ENCODE data around the gene SELENOO.

Gene SELENOO

DNA sequence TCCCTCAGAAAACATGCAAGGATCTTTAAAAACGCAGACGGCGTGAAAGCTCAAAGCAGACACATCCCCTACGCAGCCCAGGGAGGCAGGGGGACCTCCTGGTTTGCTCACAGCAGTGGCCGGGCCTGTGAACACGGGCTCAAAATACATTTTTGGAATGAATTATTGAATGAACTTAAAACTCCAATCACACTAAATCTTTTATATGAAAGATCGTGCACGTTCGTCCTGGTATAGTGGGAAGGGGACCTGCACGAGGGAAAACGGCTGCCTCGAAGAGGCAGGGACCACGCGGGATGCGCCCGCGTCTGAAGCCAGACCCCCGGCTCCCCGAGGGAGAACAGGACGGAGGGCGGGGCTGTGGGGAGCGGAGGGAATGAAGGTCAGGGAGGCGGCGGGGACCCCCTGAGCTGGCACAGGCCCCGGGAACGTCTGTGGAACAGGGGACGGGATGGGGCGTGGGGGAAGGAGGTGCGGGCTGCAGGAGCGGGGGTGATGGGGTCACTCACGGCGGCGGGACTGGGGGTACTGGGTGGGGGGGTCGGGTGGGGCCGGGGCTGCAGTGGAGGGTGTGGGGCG is 31.5 kb upstream of the SELENOO start:
- peak overlapping the region; percentile 74 for H3K4me3 Mint-ChIP-seq
- peaks cover 25% of the 10 kb centered on the region for H3K4me1 Mint-ChIP-seq
- H3K27ac Mint-ChIP-seq, result peak overlapping the region; percentile 93
- ATAC-seq (no peak), DNase-seq (ENCODE audit: low spot score in 2 of 2) (no peak)
- no peaks in the 10 kb centered on the region for H3K9me3 Mint-ChIP-seq
- H3K36me3 Mint-ChIP-seq, result peaks cover 24% of the 10 kb centered on the region

DNA sequence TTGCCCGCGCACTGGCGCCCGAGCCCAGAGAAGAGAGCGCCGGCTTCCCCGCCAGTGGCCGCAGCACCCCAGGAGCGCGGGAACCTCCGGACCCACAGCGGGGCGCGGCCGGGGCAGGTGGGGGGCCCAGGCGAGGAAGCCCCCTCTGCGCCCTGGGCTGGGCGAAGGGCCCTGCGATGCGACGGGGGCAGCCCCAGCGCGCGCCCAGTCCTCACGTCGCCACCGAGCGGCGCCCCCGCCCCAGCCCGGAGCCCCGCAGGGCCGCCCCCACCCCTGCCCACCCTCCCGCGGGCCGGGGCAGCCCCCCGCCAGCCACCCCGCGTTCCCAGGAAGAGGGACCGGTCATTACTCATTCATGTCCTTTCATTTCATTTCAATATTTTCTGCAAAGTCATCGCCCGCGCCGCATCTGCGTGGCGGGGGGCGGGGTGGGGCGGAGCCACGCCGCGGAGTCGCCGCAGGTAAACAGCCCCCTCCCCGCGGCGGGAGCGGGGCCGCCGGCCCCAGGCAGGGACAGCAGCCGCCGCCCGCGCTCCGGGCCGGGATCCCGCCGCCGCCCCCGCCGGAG is 31.0 kb upstream of the SELENOO start:
- peak overlapping the region; percentile 93 for H3K27ac Mint-ChIP-seq
- no peak for DNase-seq (ENCODE audit: low spot score in 2 of 2)
- peaks cover 24% of the 10 kb centered on the region for H3K36me3 Mint-ChIP-seq
- no peaks in the 10 kb centered on the region for H3K9me3 Mint-ChIP-seq
- peak; percentile 79 for ATAC-seq
- peaks cover 25% of the 10 kb centered on the region for H3K4me1 Mint-ChIP-seq
- peak overlapping the region; percentile 74 for H3K4me3 Mint-ChIP-seq

DNA sequence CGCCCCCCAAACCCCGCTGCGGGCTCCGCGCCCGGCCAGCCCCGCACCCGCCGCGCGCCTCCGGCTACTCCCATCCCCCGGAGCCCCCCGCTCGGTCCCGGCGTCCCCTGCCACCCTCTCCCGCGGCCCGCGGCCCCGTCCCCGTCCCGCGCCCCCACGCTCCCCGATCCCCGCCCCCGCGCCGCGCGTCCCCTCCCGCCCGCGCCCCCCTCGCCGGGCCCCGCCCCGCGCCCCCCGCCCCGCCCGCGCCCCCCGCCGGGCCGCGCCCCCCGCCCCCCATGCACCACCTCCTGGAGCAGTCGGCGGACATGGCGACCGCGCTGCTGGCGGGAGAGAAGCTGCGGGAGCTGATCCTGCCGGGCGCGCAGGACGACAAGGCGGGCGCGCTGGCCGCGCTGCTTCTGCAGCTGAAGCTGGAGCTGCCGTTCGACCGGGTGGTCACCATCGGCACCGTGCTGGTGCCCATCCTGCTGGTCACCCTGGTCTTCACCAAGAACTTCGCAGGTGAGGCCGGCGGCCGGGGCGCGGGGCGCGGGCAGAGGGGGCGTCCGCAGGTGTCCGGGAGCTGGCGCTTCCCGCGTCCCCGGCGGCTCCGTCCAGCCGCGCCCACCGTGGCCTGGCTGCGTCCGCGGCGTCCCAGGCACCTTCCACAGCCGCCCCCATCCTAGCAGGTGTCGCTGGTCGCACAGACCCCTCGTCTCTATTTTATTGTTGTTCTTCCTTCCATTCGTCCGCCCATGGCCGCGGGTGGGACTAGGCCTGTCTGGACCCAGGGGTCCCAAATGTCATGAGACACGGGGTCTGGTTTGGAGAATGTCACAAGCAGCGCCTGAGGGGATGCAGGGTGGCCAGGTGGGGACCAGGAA is 30.1 kb upstream of the SELENOO start, which contains the start of gene PANX2:
Gene PANX2 (plus strand): TSS at position 279 of the 866 bp plus-strand sequence. CDS start 0 bp downstream, at position 279.
- DNase-seq (ENCODE audit: low spot score in 2 of 2) (no peak), ATAC-seq (peak; percentile 12)
- H3K27ac Mint-ChIP-seq, result peak within 1 kb of the TSS; percentile 93
- peaks cover 24% of the 10 kb centered on the region for H3K36me3 Mint-ChIP-seq
- peak within 1 kb of the TSS; percentile 74 for H3K4me3 Mint-ChIP-seq
- peaks cover 25% of the 10 kb centered on the region for H3K4me1 Mint-ChIP-seq
- H3K9me3 Mint-ChIP-seq, result no peaks in the 10 kb centered on the region

DNA sequence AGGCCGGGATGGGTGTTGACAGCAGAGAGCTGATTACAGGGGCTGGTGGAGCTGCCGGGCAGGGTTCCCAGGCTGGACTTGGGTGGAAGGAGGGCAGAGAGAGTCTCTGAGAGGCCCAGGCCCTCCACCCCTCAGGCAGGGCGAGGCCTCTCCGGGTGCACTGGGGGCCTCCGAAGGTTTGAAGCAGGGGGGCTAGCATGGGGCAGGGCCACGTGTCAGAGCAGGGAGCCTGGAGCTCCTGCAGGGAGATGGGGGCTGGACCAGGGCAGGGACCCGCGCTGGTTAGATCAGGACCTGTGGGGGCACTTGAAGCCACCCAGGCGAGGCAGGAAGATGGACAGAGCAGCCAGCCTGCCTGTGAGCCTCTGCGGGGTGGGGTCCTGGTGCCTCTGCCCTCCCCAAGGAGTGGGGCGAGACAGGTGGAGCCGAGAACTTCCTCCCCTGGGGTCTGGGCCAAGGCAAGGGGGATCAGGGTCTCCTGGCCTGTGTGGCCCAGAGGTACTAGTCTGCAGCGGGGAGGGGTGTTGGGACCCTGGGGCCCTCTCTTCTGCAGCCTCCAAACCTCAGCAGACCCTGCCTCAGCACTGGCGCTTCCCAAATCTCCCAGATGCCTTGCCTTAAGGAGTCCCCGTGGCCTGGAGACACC is 29.4 kb upstream of the SELENOO start:
- no peak for DNase-seq (ENCODE audit: low spot score in 2 of 2)
- peak overlapping the region; percentile 90 for H3K27ac Mint-ChIP-seq

DNA sequence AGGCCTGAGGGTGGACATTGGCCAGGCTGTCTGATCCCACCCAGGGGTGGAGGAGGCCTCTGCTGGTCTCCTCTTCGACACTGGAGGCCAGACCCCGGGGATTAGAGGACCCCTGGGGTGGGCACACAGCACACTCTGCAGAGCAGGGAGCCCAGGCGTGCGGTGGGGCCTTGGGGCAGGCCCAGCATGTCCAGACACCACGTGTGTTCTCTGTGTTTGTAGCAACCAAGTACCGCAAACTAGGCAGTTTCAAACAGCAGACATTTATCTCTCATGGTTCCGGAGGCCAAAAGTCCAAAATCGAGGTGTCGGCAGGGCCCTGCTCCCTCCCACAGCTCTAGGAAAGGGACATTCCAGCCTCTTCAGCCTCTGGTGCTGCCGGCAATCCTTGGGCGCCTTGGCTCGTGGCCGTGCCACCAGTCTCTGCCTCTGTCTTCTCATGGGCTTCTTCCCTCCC is 28.8 kb upstream of the SELENOO start:
- H3K4me3 Mint-ChIP-seq, result peak overlapping the region; percentile 74
- ATAC-seq (no peak), DNase-seq (ENCODE audit: low spot score in 2 of 2) (no peak)
- H3K27ac Mint-ChIP-seq, result peak overlapping the region; percentile 90
- peaks cover 26% of the 10 kb centered on the region for H3K36me3 Mint-ChIP-seq
- H3K9me3 Mint-ChIP-seq, result no peaks in the 10 kb centered on the region
- peaks cover 25% of the 10 kb centered on the region for H3K4me1 Mint-ChIP-seq

More for the DNA sequence above, 29.4 kb upstream of the SELENOO start:
- no peaks in the 10 kb centered on the region for H3K9me3 Mint-ChIP-seq
- H3K36me3 Mint-ChIP-seq, result peaks cover 24% of the 10 kb centered on the region
- no peak for ATAC-seq
- H3K4me3 Mint-ChIP-seq, result peak overlapping the region; percentile 74
- H3K4me1 Mint-ChIP-seq, result peaks cover 25% of the 10 kb centered on the region

DNA sequence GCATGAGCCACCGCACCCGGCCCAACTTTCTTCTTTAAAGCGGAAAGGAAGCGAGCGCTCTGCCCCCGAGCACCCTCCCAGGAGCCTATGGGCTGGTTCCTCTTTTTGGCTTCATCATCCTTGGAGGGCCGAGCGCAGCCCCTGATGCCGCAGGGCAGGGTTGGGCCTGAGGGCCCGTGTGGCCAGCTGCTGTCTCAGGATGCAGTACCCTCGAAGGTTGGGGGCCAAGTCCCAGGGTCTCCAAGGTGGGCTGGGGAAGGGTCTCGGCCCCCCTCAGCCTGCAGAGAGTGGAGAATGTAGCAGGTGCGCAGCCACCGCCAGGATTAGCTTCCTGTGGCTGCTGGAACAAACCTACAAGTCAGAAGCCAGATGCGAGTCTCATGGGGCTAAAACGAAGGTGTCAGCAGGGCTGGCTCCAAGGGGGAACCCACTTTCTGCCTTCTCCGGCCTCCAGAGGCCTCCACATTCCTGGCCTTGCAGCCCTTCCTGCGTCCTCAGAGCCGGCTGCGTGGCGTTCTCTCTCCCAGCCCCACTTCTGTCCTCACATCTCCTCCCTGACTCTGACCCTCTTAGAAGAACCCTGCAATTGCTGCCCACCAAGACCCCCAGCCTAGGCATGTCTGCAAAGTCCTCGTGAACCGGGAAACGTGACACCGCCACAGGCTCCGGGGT is 27.4 kb upstream of the SELENOO start:
- Mint-ChIP-seq H3K4me3 (no peak overlapping the region), H3K9me3 (no peaks in the 10 kb centered on the region), H3K27ac (no peak overlapping the region), H3K4me1 (peaks cover 22% of the 10 kb centered on the region), H3K36me3 (peaks cover 26% of the 10 kb centered on the region)
- DNase-seq (ENCODE audit: low spot score in 2 of 2) (no peak), ATAC-seq (no peak)

DNA sequence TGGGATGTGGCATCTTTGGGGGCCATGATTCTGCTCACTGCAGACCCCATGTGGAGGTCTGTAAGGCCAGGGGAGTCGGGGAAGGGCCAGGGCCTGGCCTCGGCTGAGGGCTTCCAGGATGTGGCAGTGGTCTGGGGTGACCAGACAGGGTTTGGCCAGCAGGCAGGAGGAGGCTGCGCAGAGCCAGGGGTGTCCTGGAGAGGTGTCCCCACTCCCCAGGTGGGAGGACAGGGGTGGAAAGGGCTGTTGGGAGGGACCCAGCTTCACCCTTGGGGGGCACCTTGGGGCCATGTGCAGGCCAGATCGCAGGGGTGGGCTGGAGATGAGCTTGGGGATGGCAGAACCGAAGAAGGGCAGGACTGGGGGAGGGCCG is 26.8 kb upstream of the SELENOO start:
- H3K27ac Mint-ChIP-seq, result no peak overlapping the region
- DNase-seq (ENCODE audit: low spot score in 2 of 2), result no peak
- H3K36me3 Mint-ChIP-seq, result peaks cover 21% of the 10 kb centered on the region
- no peak overlapping the region for H3K4me3 Mint-ChIP-seq
- H3K4me1 Mint-ChIP-seq, result peaks cover 16% of the 10 kb centered on the region
- ATAC-seq, result no peak
- H3K9me3 Mint-ChIP-seq, result no peaks in the 10 kb centered on the region

DNA sequence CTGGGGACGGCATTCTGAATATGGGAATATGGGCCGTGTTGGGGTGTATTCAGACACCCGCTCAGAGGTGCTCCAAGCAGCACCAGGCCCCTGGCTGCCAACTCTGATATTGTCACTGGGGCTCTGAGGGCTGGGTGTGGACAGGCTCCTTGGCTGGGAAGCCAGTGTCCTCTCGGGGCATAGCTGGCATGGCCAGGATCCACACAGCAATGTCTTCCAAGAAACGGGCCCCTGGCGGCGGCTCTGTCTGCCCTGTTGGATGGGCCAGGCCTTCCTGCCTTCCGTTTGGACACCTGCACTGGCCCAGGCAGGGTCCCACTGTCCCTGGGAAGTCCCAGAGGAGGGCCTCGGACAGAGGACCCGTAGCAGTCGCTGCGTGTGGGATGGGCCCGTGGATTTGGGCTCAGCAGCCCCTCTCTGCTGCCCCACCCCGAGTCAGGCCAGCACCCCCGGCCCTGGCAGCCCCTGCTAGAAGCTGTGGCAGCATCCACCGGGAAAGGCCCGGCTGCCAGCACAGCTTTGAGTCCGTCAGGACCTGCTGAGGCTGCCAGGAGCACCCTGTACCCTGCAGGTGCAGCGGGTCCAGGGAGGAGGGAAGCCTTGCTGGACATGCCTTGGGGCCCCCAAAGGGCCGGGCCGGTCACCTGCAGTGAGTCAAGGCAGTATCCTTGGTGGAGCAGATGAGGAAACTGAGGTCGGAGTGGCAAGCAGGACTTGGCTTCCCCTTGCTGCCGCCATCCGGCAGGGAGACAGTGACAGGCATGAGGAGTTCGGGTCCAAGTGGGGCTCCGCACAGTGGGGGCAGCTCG is 26.2 kb upstream of the SELENOO start:
- Mint-ChIP-seq H3K27ac (no peak overlapping the region), H3K4me3 (no peak overlapping the region), H3K9me3 (no peaks in the 10 kb centered on the region), H3K36me3 (peaks cover 17% of the 10 kb centered on the region), H3K4me1 (peaks cover 14% of the 10 kb centered on the region)
- DNase-seq (ENCODE audit: low spot score in 2 of 2), result no peak
- ATAC-seq, result no peak

DNA sequence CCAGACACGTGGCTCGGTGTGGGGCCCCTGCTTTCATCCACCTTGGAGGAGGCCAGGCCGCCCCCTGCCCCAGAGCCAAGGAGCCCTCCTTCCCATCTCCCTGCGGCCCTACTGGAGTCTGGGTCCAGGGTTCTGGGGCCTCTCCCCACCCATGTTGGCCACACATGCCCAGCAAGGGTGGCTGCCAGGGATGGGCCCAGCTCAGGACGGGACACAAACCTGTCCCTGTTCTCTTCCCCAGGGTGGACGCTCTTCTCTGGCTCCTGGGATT is 25.7 kb upstream of the SELENOO start:
- no peak for DNase-seq (ENCODE audit: low spot score in 2 of 2)

DNA sequence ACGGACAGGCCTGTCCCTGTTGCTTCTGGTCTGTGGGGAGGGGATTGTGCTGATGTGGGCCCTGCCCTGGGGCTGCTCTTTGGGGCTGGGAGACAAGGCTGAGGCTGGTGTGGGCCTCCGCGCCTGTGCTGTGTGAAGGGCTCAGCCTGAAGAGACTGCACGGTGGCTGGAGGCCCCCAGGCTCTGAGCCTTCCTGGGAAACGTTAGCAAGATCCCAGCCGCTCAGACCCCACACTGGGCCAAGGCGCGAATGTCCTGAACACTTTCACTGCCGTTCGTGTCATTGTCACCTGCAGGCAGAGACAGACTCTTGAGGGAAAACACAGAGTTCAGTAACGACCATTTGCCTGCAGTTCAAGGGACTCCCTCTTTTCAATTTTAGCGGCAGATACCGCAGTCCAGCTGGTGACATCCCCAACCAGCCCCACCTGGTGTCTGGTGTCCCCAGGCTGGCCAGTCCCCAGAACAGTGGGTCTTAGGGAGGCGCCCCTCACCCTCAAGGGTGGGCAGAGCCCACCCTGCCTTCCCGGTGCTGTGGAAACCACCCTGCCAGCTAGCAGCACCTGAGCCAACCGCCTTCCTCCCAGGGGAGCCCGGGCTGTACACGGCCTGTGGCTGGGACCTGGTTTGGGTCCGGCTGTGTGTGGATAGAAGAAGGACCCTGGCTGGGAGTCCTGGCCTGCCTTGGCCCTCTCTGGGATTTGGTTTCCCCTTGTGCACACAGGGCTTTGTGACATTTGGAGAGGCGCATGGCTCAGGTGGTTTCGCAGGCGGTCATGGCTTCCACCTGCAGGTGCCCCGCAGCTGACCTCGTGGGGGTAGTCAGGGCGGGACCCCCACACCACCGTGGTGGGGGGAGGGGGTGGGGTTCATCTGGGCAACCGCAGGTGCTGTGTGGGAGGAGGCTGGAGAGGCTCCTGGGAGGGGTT is 24.6 kb upstream of the SELENOO start:
- H3K4me3 Mint-ChIP-seq, result no peak overlapping the region
- DNase-seq (ENCODE audit: low spot score in 2 of 2) (no peak), ATAC-seq (no peak)
- H3K36me3 Mint-ChIP-seq, result peaks cover 13% of the 10 kb centered on the region
- no peaks in the 10 kb centered on the region for H3K9me3 Mint-ChIP-seq
- H3K4me1 Mint-ChIP-seq, result peaks cover 18% of the 10 kb centered on the region
- H3K27ac Mint-ChIP-seq, result peak overlapping the region; percentile 48

More for the DNA sequence above, 25.7 kb upstream of the SELENOO start:
- Mint-ChIP-seq H3K9me3 (no peaks in the 10 kb centered on the region), H3K4me3 (no peak overlapping the region), H3K36me3 (peaks cover 17% of the 10 kb centered on the region), H3K27ac (no peak overlapping the region), H3K4me1 (peaks cover 19% of the 10 kb centered on the region)
- no peak for ATAC-seq

DNA sequence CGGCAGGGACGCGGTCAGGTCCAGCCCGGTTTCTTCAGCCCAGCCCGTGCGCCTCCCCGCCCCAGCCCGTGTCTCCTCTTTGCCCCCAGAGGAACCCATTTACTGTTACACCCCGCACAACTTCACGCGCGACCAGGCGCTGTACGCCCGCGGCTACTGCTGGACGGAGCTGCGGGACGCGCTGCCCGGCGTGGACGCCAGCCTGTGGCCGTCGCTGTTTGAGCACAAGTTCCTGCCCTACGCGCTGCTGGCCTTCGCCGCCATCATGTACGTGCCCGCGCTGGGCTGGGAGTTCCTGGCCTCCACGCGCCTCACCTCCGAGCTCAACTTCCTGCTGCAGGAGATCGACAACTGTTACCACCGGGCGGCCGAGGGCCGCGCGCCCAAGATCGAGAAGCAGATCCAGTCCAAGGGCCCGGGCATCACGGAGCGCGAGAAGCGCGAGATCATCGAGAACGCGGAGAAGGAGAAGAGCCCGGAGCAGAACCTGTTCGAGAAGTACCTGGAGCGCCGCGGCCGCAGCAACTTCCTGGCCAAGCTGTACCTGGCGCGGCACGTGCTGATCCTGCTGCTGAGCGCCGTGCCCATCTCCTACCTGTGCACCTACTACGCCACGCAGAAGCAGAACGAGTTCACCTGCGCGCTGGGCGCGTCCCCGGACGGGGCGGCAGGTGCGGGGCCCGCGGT is 23.8 kb upstream of the SELENOO start:
- Mint-ChIP-seq H3K4me1 (peaks cover 17% of the 10 kb centered on the region), H3K4me3 (no peak overlapping the region), H3K9me3 (no peaks in the 10 kb centered on the region), H3K27ac (no peak overlapping the region), H3K36me3 (peaks cover 7% of the 10 kb centered on the region)
- ATAC-seq (no peak), DNase-seq (ENCODE audit: low spot score in 2 of 2) (no peak)

DNA sequence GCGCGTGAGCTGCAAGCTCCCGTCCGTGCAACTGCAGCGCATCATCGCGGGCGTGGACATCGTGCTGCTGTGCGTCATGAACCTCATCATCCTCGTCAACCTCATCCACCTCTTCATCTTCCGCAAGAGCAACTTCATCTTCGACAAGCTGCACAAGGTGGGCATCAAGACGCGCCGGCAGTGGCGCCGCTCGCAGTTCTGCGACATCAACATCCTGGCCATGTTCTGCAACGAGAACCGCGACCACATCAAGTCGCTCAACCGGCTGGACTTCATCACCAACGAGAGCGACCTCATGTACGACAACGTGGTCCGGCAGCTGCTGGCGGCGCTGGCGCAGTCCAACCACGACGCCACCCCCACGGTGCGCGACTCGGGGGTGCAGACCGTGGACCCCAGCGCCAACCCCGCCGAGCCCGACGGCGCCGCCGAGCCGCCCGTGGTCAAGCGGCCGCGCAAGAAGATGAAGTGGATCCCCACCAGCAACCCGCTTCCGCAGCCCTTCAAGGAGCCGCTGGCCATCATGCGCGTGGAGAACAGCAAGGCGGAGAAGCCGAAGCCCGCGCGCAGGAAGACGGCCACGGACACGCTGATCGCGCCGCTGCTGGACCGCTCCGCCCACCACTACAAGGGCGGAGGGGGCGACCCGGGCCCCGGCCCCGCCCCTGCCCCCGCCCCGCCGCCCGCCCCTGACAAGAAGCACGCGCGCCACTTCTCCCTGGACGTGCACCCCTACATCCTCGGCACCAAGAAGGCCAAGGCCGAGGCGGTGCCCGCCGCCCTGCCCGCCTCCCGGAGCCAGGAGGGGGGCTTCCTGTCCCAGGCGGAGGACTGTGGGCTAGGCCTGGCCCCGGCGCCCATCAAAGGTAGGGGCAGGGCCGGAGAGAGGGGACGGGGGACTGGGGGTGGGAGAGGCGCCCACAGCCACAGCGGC is 23.0 kb upstream of the SELENOO start:
- Mint-ChIP-seq H3K4me3 (no peak overlapping the region), H3K4me1 (peaks cover 17% of the 10 kb centered on the region), H3K36me3 (peaks cover 7% of the 10 kb centered on the region), H3K9me3 (no peaks in the 10 kb centered on the region), H3K27ac (no peak overlapping the region)
- ATAC-seq, result no peak
- no peak for DNase-seq (ENCODE audit: low spot score in 2 of 2)

Data from stimulated activated effector memory CD8-positive, alpha-beta T cell treated with anti-CD3 and anti-CD28 coated beads, Interleukin-12 subunit alpha, Interleukin-12 subunit beta, amount 100 ng/mL, for 72 hours (primary cell).